KBM-7 (cell line): ENCODE results near the gene MYADML2.

Experiments
- DNase-seq: peaks from one replicate; pipeline ENCODE4 v3.0.0-alpha.2; 2015
- in situ Hi-C: fragments of 300-500 bp; cut with MboI; formaldehyde crosslinking; loops from 2 replicates; pipeline ENCODE4 v1.14.3; 2020; ENCODE audit warnings: low sequenced_read_pairs, low pct_unique_long_range_greater_than_20kb, mixed read lengths

The MYADML2 gene

DNA sequence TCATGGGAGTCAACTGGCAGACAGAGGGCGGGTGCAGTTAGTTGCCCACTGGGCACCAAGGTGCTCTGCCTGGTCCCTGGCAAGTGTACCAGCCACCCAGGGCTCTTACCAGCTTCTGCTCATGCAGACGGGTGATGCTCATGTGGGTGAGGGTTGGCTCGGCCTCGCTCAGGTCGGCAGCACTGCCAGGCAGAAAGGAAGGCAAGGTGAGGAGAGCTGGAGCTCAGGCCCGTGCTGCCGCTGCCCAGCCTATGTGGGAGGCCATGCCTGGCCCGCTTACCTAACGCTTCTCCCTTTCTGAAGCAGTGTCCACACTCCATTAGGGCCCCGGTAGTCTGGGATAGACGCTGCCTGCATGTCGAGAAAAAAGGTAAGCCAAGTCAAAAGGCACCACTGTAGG is 31.7 kb downstream of the MYADML2 start:
- no peak for DNase-seq
- in situ Hi-C loops, result no loop called here

DNA sequence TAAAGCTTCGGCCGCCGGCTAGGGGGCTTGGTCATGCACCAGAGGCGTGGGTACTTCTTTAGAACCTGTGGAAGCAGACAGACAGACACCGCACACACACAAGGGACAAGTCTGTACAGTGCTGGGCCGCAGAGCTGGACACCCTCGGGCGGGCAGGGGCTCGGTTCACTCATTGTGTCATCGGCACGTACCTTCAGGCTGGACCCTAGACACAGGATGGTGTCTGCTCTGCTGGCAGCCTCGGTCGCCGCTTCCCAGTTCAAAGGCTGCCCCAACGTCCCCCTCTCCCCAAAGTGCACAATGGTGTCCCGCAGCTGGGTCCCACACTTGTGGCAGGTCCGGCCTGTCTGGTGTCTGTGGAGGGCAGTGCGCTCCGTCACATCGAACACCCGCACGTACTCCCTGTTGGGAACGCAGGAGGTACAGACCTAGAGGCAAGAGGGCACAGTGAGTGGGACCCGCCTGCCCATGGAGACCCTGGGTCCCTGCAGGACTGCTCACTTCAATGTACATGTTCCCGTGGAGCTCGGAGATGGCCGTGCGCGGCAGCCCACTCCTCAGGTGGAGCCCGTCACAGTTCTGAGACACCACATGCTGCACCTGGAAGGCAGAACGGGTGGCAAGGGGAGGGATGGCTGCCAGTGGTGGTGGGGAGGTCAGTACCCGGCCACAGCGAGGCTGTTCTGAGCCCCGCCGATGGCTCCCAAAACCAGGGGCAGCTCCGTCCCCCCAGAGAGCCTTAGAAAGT is 32.8 kb downstream of the MYADML2 start:
- DNase-seq, result no peak
- in situ Hi-C loops, result no loop called here

DNA sequence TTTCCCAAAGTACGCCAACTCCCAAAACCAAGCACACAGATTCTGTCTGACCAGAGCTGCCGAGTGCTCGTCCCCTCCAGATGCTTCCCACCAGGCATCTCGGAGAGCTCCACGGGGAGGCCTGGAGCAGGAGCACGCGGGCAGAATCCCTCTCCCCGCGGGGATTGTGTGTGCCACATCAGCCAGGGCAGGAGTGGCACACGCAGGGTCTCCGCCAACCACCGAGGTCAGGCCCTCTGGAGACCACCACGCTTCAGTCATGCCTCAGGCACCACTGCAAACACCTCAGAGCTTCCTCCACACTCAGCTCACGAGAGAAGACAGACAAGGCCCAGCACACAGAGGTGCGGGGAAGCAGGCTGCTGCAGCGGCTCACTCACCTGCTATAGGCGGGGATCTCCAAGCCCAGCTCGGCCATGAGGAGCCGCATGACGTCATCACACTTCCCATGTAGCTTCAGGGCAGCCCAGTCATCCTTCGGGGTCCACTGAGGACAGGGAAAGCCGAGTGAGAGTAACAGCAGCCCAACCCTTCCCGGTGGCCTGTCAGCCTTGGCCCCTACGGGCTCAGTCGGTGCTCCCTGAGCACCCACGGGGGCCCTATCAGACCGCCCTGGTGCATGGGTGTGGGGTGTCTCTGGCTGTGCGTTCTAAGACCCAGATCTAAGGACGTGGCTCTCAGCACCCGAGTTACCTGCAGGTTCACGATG is 33.5 kb downstream of the MYADML2 start:
- in situ Hi-C loops, result no loop called here
- DNase-seq, result no peak

DNA sequence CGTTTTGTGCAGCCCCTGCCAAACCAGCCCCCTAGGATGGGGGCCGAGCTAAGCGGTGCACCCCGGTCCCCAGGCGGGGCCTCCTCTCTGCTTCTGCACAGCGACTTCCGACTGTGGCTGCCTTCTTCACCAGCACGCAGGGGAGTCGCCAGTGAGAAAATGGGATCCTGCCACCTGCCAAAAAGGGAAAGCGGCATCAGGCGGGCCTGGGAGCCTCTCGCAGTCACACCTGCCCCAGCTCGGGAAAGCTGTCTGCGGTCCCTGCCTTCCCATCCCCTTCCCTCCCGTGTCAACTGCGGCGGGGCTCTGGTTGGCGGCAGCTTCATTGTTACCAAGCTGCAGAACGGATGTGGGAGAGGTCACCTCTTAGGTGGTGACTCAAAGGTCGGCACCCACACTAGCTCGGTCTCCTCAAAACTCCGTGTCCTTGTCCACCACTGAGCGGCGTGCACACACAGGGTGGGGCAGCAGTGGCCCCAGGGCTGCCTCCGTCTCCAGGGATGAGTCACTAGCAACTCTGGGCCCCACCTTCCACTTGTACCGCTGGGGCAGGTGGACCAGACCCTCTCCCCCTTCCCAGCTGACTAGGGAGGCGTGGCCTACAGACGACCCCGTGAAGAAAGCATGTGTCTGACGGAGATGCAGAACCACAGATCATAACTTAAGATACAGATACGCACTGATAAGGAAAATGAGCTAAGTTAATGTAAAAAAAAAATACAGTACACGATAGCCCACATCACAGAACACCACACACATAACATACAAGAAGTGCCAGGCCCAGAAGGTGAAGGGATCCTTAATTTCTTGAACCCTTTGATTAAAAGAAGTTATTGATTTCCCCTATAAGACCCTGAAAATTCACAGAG is 34.4 kb downstream of the MYADML2 start:
- in situ Hi-C loops, result no loop called here
- DNase-seq, result no peak

DNA sequence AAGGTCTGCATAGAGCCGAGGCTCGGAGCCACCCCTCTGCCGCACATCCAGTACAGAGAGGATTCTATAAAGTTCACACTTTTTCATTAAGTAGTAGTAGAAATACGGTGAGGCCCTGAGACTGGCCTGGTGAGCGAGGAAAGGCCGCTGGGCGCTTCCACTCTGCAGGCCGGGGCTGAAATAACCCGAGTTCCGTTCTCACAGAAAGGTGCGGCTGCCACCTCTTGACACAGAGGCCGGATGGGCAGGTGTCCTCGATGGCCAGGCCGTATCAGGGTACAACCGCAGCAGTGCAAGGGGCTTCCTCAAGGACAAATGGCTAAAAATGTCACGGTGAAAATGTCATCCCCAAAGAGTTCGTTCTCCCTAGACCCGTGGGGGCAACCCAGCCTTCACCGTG is 35.1 kb downstream of the MYADML2 start:
- no peak for DNase-seq
- in situ Hi-C loops, result no loop called here

DNA sequence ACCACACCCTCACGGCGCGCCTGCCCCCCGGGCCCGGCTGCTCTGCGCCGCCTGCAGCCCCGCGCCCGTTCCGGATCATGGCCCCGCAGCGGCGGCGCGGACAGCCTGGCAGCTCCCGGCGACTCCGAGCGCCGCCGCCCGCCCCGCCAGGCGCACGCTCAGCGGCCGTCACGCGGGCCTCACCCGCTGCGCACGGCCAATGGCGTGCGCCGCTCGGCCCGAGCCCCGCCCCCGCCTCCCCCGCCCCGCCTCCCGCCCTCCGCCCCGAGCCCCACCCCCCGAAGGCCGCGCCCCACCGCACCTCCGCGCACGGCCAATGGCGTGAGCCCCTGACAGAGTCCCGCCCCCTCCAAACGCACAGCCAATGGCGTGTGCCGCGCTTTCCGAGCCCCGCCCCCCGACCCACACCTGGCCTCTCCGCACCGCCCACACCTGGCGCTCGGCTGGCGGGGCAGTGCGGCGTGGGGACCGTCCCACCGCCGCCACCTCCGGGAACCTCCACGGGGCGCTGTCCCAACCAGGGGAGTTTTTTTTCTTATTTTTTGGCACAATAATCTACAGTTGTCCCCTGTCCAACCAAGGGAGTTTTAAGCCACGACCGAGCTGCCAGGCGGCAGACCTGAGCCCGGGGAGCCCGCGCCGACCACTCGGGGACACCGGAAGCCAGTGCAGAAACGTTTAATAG is 35.6 kb downstream of the MYADML2 start, which contains the start of gene PCYT2:
Gene PCYT2 (minus strand): TSS at position 123 of the 685 bp plus-strand sequence. CDS start 44 bp downstream, at position 79.
- peak; percentile 61 for DNase-seq
- in situ Hi-C loops, result no loop called here

DNA sequence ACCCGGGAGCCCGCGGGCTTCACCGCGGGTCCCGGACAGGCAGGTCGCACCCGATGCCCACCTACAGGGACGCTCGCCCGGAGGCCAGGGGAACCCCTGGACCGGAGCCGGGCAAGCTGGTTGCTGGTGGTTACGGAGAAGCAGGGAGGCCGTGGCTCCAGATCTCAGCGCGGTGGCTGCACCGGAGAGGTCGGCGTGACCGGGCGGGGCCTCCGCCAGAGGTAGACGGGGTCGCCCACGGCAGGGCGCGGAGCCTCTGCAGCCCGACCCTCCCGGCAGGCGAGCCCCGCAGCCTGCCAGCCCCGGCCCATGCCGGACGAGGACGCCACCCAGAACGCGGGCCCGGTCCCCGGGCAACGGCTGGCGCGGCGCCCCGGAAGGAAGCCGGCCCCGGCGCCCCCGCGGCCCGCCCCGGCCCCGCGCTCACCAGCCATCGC is 36.2 kb downstream of the MYADML2 start:
- DNase-seq, result no peak
- in situ Hi-C loops, result no loop called here

DNA sequence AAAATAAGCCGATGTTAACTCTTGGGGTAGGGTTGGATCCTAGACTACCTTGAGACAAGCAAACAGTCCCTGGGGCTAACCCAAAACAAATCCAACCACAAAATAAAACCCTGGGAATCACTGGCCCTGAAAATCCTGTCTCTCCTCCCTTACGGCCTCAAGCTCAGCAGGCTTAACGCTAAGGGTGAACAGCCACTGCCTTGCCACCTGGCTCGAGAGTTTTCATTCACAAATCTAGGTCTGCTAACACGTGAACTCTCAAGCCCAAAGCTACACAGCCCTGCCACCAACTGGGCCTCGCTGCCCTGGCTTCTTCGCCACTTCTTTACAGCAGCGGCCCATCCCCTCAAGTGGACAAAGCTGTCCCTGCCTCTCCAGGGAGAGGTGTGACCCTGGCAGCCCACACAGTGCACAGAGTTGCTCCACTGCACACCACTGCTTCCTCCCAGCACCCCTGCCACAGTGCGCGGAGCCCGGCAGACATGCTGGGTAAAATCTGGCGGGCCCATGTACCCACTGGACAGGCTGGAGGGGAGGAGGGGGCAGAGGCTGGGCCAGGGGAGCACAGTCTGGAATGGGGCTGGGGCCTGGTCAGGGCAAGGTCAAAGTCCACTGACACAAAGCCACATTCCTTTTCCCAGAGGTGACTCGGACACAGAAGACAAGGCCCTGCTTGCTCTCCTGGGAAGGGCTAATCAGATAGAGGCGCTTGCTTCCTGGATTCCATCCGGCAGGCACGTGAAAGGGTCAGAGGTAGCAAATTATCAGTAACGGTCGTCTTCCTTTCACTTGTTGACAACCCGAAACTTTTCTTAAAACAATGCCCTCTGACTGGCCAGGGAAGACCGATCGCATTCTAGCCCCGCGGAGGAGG is 36.8 kb downstream of the MYADML2 start:
- DNase-seq, result no peak

DNA sequence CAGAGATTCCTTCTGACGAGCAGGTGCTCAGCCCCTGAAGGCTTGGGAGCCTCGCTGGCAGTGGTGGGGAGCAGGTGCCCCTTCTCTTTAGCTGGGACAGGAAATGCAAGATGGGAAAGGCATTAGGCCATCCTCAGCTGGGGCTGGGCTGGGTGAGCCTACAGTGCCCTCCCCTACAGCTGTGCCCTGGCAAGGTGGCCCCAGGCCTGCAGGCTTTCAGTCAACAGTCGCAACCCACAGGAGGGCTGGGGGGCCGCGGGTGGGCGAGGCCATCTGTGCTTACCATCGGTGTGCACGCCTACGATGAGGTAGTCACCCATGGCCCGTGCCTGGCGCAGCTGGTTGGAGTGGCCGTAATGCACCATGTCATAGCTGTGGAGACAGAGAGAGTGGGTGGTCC is 37.8 kb downstream of the MYADML2 start:
- in situ Hi-C loops, result no loop called here
- DNase-seq, result no peak

More for the DNA sequence above, 36.8 kb downstream of the MYADML2 start:
- in situ Hi-C loops, result no loop called here

DNA sequence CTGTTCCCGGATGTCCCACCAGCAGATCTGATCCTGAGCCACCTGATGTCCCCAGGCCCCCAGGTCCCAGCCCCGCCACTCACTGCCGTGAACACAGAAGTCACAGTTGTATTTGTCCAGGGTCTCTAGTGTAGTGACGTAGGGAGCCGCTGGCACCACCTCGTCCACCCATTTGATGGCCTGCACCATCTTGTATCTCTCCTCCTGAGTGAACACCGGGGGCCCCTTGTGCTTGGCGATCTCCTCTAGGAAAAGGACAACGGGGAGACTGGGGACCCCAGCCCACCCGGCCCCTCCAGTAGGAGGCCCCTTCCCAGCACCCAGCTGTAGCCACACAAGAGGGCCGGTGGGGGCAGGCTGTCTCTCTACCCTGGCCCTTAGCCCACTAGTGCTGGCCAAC is 38.2 kb downstream of the MYADML2 start:
- DNase-seq, result no peak
- in situ Hi-C loops, result no loop called here

DNA sequence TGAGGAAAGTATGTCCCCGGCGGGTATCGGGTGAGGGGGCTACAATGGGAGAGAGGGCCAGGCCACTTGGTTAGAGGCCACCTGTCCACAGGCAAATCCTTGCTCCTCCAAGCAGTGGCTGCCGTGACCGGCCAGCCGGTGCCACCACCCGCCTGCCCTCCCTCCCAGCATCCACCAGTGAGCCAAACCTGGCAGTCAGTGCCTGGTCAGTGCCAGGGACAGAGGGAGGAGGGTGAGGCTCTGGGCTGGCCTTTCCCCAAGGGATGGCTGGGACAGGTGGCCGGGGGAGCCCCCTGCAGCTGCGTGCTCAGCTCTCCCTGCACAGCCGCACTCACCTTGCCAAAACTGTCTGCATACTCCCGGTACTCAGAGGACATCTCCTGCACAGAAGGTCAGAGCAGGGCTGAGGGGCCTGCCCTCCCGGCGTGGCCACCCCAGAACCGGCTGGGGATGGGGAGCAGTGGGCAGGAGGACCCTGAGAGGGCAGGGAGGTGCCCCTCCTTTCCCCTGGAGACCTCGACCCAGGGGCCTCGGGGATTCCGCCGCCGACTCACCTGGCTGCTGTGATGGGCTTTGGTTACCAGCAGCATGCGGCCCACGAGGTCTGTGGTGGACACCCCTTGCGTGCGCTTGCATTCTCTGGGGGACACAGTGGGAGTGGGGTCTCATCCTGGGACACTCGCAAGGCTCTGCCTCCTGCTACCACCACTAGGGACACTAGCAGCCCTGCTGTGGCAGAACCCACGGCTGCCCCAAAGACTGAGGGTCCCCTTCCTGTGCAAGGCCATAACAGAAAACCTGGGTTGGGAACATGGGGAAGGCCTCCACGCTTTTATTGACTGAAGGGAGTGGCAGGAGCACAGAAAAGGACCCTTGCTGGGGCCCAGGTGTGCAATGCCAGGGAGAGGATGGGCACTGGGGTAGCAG is 39.6 kb downstream of the MYADML2 start:
- no peak for DNase-seq
- in situ Hi-C loops, result no loop called here

DNA sequence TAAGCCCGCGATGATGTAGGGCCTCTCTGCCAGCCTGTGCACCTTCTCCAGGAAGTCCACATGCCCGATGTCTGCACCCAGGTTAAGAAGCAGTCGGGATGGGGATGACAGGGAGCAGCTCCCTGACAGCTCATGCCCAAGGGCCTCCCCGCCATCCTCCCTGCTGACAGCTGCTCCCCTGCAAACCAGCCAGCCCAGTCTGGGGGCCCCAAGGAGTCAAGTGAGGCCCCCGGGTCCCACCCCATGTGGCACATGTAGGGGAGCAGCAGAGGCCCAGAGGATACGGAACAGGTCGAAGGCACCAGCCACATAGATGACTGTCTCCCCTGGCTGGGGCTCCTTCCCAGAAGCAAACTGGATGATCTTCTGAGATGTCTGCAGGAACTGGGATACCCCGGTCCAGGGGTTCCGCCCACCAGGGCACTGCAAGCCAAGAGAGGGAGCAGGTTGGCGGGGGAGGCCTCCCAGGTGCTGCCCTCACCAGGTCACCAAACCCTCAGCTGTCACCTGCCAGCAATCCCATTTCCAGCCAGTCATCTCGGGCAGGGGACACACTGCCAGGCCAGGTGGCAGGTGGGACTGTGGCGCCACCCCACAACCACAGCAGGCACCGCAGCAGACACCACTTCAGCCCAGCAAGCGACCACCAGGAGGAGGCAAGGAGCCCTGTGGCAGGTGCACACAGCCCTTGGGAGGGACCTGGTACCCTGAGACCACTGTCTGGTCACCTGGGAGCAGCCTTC is 40.4 kb downstream of the MYADML2 start:
- in situ Hi-C loops, result no loop called here
- no peak for DNase-seq

DNA sequence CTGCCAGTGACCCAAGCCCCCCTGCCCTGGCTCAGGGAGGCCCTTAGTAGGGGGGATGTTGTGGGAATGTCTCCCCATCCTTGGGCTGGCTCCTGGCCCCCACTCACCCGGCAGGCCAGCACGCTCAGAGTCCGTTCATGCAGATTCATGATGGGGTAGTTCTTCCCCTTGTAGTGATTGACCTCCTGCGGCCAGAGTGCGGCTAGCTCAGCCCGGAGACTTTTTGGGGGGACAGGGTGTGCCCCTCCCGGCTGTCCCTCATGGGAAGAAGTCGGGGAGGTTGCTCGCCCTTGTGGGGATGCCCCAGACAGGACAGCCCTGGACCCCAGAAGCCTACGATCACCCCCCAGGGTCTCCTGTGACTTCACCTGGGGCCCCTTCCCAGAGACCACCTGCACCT is 41.0 kb downstream of the MYADML2 start:
- DNase-seq, result no peak
- in situ Hi-C loops, result no loop called here

DNA sequence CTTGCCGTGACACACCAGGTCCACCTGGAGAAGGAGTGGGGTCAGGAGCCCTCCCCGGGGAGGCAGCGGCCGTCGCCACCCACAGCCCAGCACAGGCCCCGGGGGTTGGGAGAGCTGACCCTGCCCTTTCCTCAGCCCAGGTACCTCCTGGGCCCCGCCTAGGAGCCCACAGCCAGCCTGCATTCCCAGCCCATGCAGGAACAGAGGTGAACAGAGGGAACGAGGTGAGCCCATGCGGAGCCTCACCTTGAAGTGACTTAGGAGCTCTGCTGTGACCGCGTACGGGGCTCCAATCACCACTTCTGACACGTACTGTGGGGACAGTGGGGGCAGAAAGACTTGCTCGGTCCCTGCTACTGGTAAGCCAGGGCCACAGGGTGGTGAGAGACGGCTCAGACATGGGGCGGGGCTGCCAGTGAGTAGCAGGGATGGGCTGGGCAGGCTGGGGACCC is 41.6 kb downstream of the MYADML2 start:
- in situ Hi-C loops, result no loop called here
- no peak for DNase-seq

DNA sequence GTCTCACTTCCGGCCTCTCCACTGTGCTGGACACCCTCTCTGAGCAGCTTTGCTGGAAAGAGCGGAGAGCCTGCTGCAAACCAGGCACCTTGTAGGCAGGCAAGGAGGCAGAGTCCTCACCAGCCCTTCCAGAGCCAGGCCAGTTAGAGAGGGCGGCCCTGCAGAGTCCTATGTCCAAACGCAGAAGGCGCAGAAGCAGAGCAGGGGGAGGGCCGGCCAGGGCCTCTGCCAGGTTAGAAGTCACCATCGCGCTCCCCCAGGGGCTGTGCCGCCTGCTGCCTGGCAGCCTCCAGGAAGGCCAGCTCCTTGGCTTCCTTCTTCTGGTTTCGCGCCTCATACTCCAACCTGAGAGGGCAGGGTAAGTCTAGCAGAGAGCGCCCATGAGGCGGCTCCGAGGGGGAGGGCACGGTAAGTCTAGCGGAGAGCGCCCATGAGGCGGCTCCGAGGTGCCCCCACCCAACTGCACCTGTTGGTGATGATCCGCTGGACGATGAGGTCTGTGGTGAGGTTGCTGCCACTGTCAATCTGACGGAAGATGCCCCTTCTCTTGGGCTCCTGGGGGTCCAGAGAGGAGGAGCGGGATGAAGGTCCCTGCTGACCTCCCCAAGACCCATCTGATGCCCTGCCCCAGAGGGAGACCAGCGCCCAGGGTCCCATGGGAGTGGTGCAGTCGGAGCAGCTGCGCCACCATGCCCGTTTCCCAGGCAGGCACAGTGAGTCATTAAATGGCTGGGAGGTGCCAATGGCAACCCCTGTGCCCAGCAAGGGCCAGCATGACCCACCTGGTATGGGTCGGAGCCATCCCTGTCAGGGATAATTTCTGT is 42.2 kb downstream of the MYADML2 start:
- no peak for DNase-seq
- in situ Hi-C loops, result no loop called here
